Nasal cavity respiratory epithelium epithelial cell of viscerocranial mucosa (primary cell): ENCODE measurements around the gene DNAJC8. TPM values are rescaled to one million over a fixed set of nuclear protein-coding genes. Genes with fewer than 3 reads are reported as not detected.

Experiments
- total RNA-seq: library from RNA; depleted of rRNA; stranded (reverse); fragments of >200 nt; gene quantifications from 2 replicates; pipeline ENCODE4 v1.2.3, GENCODE V29; 2014

The DNAJC8 gene, protein sequence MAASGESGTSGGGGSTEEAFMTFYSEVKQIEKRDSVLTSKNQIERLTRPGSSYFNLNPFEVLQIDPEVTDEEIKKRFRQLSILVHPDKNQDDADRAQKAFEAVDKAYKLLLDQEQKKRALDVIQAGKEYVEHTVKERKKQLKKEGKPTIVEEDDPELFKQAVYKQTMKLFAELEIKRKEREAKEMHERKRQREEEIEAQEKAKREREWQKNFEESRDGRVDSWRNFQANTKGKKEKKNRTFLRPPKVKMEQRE
- total RNA-seq: 45.5 and 53.0 TPM in 2 replicates

DNA sequence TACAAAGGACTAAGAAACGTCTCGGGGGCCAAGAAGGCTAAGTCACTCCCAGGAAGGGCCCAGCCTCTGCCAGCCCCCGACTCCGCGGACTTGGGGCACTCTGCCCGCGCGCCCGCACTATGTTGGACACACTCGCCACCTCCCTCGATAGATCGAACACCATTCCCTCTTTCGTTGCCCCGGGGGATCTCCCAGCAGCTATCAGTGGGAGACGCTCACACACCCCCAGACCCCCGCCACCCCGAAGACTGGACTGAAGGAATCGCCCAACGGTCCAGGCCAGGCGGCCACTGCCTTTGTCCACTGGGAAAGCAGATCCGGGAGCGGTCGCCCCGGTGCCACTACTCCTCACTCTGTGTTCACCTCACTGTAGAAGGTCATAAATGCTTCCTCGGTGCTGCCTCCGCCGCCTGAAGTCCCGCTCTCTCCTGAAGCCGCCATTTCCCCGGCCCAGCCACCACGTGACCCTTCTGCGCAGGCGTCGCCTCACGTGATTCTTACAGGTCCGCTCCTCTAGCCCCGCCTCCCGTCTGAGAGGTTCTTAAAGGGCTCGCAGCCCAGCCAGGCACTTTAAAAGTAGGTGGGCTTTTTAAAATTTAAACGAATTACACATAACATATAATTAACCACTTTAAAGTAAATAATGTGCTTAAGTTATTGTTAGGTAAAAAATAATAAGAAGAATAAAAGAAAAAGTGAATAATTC, at the start of gene DNAJC8:
DNAJC8 (minus strand) TSS at position 472 of the 706 bp plus-strand sequence; CDS start at position 441, 31 bp downstream.

DNA sequence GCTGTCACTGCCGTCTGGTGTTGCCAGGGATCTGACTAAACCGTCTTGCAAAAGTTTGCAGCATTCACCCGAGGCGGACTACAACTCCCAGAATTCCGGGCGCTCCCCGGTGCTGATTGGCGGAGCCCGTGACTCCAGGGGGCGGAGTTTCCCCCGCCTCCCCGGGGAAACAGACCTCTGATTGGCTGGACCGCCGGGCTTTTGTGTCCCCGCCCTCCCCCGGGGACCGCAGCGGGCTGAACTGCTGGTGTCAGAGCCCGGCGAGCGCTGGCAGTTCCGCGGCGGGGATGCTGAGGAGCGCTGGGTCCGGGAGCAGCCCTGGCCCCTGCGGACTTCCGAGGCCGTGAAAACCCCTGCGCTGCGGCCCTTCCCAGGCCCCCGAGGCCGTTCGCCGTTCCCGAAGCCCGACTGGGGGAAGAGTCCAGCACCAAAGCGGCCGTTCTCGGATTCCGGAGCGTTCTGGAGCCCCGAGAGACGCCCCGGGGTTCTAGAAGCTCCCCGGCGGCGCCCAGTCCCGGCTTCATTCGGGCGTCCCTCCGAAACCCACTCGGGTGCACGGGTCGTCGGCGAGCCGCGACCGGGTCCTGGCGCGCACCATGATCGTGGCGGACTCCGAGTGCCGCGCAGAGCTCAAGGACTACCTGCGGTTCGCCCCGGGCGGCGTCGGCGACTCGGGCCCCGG, 26.6 kb upstream of the DNAJC8 start, which contains the start of gene SESN2:
SESN2 (plus strand) TSS at position 267 of the 682 bp plus-strand sequence; CDS start at position 597, 330 bp downstream.

DNA sequence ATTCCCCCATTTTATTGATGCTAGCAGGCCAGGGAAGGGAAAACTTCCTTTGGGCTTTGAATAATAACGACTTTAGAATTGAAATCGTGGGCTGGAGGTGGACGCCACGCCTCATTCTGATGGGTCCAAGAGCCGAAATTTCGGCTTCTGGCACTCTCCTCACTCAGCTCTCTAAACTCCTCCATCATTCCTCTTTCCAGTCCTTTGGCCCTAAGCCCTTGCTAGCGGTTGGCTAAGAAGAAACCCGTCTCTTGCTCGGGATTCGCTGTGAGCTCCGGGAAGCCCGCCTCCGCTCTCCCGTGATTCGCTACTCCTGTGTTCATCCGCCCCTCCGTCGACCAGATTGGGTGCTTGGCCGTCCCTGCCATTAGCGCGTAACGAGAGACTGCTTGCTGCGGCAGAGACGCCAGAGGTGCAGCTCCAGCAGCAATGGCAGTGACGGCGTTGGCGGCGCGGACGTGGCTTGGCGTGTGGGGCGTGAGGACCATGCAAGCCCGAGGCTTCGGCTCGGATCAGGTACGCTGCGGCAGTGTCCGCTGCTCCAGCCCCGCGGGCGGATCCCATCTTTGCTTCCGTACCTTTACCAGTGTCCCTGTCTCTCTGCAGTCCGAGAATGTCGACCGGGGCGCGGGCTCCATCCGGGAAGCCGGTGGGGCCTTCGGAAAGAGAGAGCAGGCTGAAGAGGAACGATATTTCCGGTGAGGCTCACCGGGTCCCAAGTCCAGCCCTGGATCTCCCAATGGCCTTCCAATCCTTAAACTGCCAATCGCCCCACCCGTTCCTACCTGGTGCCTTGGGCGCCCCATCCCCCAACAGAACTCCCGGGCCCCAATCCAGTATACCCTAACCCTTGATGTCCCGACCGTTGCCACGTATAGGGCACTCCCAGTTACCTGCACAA, 3.2 kb upstream of the DNAJC8 start, which contains the start of gene ATP5IF1:
ATP5IF1 (plus strand) TSS at position 370 of the 901 bp plus-strand sequence; CDS start at position 430, 60 bp downstream.

DNA sequence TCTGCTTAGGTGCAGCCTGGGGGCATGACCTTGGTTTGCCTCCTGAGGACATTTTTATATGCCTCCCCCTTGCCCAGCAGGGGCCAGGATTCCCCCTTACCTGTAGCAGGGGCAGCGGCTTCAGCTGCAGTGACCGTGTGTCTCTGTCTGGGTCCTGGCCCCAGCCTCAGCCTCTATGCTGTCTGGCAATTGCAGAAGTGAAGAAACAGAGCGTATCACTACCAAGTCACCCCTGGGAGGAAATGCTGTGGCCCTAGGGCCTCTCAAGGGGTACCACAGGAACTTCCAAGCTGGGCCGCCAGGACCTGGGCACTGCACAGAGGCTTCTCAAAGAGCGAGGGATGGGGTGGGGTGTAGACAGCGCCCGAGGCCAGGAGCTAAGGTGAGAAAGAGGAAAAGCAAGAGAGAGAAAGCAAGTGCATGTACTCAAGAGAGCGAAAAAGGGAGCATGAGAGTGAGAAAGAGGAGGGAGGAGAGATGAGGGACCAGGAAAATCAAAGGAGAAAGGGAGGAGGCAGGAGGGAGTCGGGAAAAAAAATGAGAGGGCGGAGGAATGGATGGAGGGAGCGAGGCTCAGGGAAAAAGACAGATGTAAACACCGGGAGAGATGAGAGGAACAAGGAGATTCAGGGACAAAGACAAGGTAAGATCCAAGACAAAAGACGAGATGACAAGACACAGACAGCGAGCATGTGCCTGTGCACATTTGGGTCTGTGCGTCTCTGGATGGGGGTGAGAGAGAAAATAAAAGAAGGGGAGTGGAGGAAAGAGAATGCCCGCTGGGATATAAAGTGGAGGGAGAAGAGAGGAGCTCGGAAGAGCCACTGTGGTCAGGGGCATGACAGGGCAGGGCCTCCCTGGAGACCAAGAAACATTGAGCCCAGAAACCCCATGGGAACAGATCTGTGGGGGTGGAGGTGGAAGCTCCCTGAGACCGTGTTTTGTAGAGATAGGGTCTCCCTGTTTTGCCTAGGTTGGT, 56.0 kb downstream of the DNAJC8 start, which contains the start of gene PTAFR:
PTAFR (minus strand) TSS at position 199 of the 979 bp plus-strand sequence. CDS start 25,669 bp downstream, outside the sequence.

Other genes with a start within 250 kb of the DNAJC8 start
- 8.2 and 13.6 TPM in 2 replicates for gene EYA3, start 144.4 kb downstream of the DNAJC8 start, total RNA-seq
- 5.1 and 12.1 TPM in 2 replicates for gene PTAFR, start 56.3 kb downstream of the DNAJC8 start, total RNA-seq
- gene ATP5IF1, start 3.1 kb upstream of the DNAJC8 start, total RNA-seq: 211 and 237 TPM in 2 replicates
- gene SESN2, start 26.5 kb upstream of the DNAJC8 start, total RNA-seq: 55.4 and 76.2 TPM in 2 replicates
- 30.5 and 51.3 TPM in 2 replicates for gene MED18, start 96.0 kb upstream of the DNAJC8 start, total RNA-seq
- 10.6 and 16.9 TPM in 2 replicates for gene PHACTR4, start 136.7 kb upstream of the DNAJC8 start, total RNA-seq